SU-DHL-6 (cell line): ENCODE data around the gene GSTO2.

ENCODE experiments used
- EZH2phosphoT487 ChIP-seq: fragments of 200-600 bp; sonication (generic), shearing (Covaris generic); conservative IDR thresholded peaks from 2 replicates; pipeline ENCODE4 v1.6.1; 2018; ENCODE audit warnings: mild to moderate bottlenecking, antibody characterized with exemption, low read length, moderate library complexity, mixed read lengths
- TF ChIP-seq, protein P1 (sequence below): fragments of 200-600 bp; sonication (generic); IDR thresholded peaks from one replicate; pipeline ENCODE4 v1.5.1; 2017; ENCODE audit warnings: antibody characterized with exemption, mild to moderate bottlenecking, low read length, moderate library complexity; ENCODE audit not compliant: insufficient read depth, poor library complexity, severe bottlenecking

DNA sequence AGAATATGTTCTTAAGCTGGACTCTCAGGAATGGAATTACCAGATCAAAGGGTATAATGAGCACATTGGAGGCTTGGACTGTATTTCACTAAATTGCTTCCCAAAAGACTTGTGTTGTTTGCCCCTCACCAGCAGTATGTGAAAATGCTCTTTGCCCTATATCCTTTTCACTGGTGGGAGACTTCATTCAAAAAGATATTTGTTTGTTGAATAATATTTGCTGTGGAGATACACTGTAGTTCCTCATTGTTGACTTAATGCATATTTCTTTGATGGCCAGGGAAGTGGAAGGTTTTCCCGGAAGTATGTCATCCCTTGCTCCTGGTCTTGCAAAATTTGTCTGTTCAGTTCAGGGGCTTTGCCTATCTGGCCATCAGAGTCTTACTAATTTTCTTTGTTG, 19.4 kb downstream of the GSTO2 start:
- TF ChIP-seq, protein P1, sequence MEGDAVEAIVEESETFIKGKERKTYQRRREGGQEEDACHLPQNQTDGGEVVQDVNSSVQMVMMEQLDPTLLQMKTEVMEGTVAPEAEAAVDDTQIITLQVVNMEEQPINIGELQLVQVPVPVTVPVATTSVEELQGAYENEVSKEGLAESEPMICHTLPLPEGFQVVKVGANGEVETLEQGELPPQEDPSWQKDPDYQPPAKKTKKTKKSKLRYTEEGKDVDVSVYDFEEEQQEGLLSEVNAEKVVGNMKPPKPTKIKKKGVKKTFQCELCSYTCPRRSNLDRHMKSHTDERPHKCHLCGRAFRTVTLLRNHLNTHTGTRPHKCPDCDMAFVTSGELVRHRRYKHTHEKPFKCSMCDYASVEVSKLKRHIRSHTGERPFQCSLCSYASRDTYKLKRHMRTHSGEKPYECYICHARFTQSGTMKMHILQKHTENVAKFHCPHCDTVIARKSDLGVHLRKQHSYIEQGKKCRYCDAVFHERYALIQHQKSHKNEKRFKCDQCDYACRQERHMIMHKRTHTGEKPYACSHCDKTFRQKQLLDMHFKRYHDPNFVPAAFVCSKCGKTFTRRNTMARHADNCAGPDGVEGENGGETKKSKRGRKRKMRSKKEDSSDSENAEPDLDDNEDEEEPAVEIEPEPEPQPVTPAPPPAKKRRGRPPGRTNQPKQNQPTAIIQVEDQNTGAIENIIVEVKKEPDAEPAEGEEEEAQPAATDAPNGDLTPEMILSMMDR = no peak
- TF ChIP-seq EZH2phosphoT487 = no peak
